Caco-2 (cell line): ENCODE results near the gene POM121. TPM values are rescaled to one million over a fixed set of nuclear protein-coding genes. Genes with fewer than 3 reads are reported as not detected.
A peak's percentile ranks its signal among the peaks of the same experiment; 100 is the strongest.
"Not testable (repeated sequence)": the region's sequence is repeated elsewhere in the genome, so short reads cannot be mapped to it uniquely, and the experiment has no call there.

ENCODE experiments used
- BruUV-seq: library from RNA; stranded (reverse); fragments of 400-500 nt; replicated peaks from 2 replicates; lab custom pipeline; 2021; lab: Mats Ljungman, UMichigan
- CTCF ChIA-PET: fragments of 300-600 bp; sonication (Branson Sonifier 250); formaldehyde crosslinking; loops from one replicate; lab custom pipeline; 2022; ENCODE audit warnings: antibody characterized with exemption; lab: Charles Lee
- POLR2A ChIA-PET: fragments of 300-600 bp; sonication (Branson Sonifier 250); formaldehyde crosslinking; loops from one replicate; lab custom pipeline; 2022; ENCODE audit warnings: antibody characterized with exemption; lab: Charles Lee
- DNase-seq, 2 experiments: peaks; one replicate each; pipeline versions ENCODE4 v3.0.0 to v3.0.0-alpha.2; 2020 to 2022
- H3K27me3 ChIP-seq: replicated peaks from 2 replicates; pipeline ENCODE4 v1.6.0; 2011; ENCODE audit warnings: low read length; ENCODE audit not compliant: control insufficient read depth, insufficient read depth
- H3K36me3 ChIP-seq: 2 replicates; pipeline ENCODE4 v1.5.1; 2011; ENCODE audit warnings: low read length; ENCODE audit not compliant: control insufficient read depth, insufficient read depth
- H3K4me1 ChIP-seq: fragments of 250-450 bp; sonication (Bioruptor Pico); 2 replicates; pipeline ENCODE4 v1.5.1; 2020; ENCODE audit warnings: mild to moderate bottlenecking
- H3K4me3 ChIP-seq: 2 replicates; pipeline ENCODE4 v1.5.1; 2011; ENCODE audit warnings: low read depth, mild to moderate bottlenecking, control low read depth, low read length
- H3K9me3 ChIP-seq: fragments of 250-450 bp; sonication (Bioruptor Pico); 2 replicates; pipeline ENCODE4 v1.5.1; 2020; ENCODE audit warnings: mild to moderate bottlenecking, moderate library complexity
- H3K27ac Mint-ChIP-seq: one replicate; pipeline ENCODE4 v1.8.0; 2022; ENCODE audit warnings: mixed read lengths; ENCODE audit not compliant: unreplicated experiment
- H3K27me3 Mint-ChIP-seq: one replicate; pipeline ENCODE4 v1.8.0; 2022; ENCODE audit warnings: mixed read lengths; ENCODE audit not compliant: insufficient read depth, unreplicated experiment
- H3K36me3 Mint-ChIP-seq: one replicate; pipeline ENCODE4 v1.8.0; 2022; ENCODE audit warnings: mild to moderate bottlenecking, mixed read lengths; ENCODE audit not compliant: insufficient read depth, unreplicated experiment
- H3K4me1 Mint-ChIP-seq: one replicate; pipeline ENCODE4 v1.8.0; 2022; ENCODE audit warnings: low read depth, mixed read lengths; ENCODE audit not compliant: unreplicated experiment
- H3K4me3 Mint-ChIP-seq: one replicate; pipeline ENCODE4 v1.8.0; 2022; ENCODE audit warnings: mild to moderate bottlenecking, moderate library complexity, mixed read lengths; ENCODE audit not compliant: unreplicated experiment
- H3K9me3 Mint-ChIP-seq: one replicate; pipeline ENCODE4 v1.8.0; 2022; ENCODE audit warnings: mixed read lengths; ENCODE audit not compliant: unreplicated experiment
- intact Hi-C: fragments of 100-400 bp; cut with micrococcal nuclease; formaldehyde crosslinking; loops from one replicate; pipeline ENCODE4 v1.10.0; 2022; ENCODE audit not compliant: unreplicated experiment
- total RNA-seq: library from RNA; stranded (reverse); gene quantifications from 2 replicates; pipeline ENCODE4 v1.2.3, GENCODE V29; 2022

Gene POM121
- total RNA-seq, 1 experiment from 2014 or later, result 83.1 TPM

DNA sequence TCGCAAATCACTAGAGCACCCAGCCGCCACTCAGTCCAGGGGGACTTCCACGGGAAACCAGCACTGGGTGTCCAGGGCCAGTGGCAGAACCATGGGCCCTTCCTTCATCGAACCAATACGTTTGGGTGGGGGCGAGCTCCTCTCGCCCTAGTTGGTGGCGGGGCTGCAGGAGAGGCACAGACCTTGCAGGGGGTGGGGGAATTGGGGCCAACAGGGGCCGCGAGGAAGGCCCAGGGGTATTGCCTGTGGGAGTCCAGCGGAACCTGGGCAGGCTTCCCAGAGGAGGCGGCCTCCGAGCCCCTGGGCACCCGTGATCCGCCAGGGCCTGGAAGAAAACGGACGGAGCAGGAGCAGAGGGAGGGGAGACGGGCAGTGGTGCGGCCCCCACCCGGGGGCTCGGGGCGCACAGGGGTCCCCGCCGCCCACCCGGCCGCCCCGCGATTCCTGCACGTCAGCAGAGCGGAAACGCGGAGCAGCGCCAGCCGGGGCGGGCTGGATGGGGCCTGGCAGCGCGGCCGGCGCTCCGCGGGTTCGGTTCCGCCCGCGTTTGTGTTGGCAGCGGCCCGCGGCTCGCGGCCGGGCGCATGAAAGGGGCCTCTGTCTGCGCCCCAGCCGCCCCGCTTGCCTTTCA lies 50.9 kb downstream of the POM121 start:
- H3K4me3 ChIP-seq, CTCF ChIA-PET, H3K36me3 Mint-ChIP-seq, H3K9me3 ChIP-seq, H3K9me3 Mint-ChIP-seq, intact Hi-C loops, H3K36me3 ChIP-seq, BruUV-seq, H3K4me3 Mint-ChIP-seq, H3K27me3 Mint-ChIP-seq, H3K27me3 ChIP-seq, H3K4me1 Mint-ChIP-seq, H3K4me1 ChIP-seq, POLR2A ChIA-PET, H3K27ac Mint-ChIP-seq: not testable (repeated sequence)
- DNase-seq, result peak in 1 of 2 experiments; percentile 29

DNA sequence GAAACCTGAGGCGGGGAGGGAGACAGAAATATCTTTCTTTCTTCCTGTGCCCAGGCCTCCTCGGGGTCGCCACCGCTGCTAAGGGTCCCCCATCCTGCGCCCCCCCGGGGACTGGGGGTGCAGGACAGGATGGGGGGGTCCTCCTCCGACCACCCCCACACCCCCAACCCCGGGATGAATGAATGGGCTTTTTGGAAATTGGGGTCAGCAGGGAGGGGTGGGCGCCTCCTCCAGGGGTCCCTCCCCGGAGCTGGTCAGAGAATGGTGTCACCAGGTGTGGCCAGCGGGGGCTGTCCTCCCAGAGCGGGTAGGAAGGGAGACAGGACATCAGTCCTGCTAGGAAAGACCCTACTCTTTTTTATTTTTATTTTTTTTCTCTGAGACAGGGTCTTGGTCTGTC lies 51.5 kb downstream of the POM121 start:
- BruUV-seq, intact Hi-C loops, H3K36me3 ChIP-seq, H3K9me3 Mint-ChIP-seq, CTCF ChIA-PET, H3K27me3 ChIP-seq, H3K27ac Mint-ChIP-seq, H3K27me3 Mint-ChIP-seq, H3K4me1 Mint-ChIP-seq, H3K4me3 ChIP-seq, H3K36me3 Mint-ChIP-seq, H3K4me1 ChIP-seq, DNase-seq, H3K4me3 Mint-ChIP-seq, POLR2A ChIA-PET, H3K9me3 ChIP-seq: not testable (repeated sequence)

DNA sequence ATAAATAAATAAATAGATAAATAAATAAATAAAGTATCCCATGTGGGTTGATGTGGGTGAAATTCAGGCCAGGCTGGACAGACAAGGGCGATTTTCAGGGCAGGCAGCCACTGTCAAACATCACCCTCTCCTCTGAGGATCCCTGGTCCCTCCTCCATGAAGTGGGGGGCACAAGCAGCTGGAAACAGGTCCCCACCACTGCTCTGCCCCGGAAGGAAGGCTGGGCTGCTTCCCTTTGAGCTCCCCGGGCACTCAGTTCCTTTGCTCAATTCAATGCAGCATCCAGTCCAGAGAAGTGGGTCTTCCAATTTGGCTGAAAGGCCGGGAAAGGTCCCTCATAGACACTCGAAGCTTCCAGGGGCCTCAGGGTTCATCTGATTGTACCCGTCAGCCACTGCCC lies 55.5 kb downstream of the POM121 start:
- intact Hi-C loops, H3K27me3 ChIP-seq, DNase-seq, H3K9me3 Mint-ChIP-seq, H3K27me3 Mint-ChIP-seq, BruUV-seq, CTCF ChIA-PET, POLR2A ChIA-PET, H3K4me1 Mint-ChIP-seq, H3K36me3 Mint-ChIP-seq, H3K36me3 ChIP-seq, H3K4me3 ChIP-seq, H3K4me3 Mint-ChIP-seq, H3K9me3 ChIP-seq, H3K4me1 ChIP-seq, H3K27ac Mint-ChIP-seq: not testable (repeated sequence)

DNA sequence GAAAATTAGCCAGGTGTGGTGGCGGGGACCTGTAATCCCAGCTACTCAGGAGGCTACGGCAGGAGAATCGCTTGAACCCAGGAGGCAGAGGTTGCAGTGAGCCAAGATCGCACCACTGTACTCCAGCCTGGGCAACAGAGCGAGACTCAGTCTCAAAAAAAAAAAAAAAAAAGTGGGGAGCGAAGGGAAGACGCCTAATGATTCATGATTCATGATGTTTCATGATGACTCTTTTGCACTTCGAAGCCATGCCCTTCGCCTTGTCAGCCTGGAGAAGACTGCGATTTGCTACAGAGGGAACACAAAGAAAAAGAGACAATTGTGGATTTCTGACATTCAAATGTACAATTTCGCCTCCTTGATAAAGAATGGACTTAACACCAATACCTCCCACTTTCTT lies 57.2 kb downstream of the POM121 start:
- H3K9me3 Mint-ChIP-seq, H3K36me3 Mint-ChIP-seq, H3K4me3 ChIP-seq, H3K27me3 Mint-ChIP-seq, H3K4me1 Mint-ChIP-seq, CTCF ChIA-PET, POLR2A ChIA-PET, H3K36me3 ChIP-seq, DNase-seq, H3K4me1 ChIP-seq, H3K27me3 ChIP-seq, H3K4me3 Mint-ChIP-seq, H3K9me3 ChIP-seq, H3K27ac Mint-ChIP-seq, BruUV-seq, intact Hi-C loops: not testable (repeated sequence)

DNA sequence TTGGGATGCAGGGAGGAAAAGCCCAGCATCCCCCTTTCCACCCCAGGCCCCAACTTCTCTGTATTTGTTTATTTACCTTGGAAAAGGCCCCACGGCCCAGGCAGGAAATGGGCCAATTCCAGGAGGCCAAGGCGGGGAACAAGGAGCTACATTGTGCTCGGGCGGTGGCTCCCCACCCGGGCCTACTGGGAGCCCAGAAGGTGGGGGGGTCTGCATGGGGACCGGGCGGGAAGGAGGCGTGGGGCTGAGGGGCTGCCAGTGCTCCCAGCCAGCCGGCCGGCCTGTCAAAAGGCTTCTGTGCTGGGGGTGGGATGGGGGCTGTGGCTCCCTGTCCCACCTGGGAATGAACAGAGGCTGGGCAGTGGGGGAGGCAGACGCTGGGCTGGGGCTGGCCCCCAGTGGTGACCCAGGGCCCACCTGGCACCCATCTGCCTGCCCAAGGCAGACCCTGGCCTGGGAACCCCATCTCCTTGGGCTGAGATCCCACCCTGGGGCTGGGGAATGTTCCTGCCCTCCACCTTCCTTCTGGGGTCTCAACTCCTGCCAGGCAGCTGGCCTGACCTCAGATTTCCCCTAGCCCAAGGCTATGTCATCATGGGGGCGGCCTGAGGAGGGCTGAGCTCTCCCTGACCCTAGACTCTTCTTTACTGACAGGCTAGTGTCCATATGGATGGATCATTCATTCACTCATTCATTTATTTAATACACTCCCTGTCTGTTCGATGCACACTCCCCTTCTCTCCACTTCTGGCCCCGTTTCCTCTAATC lies 65.4 kb downstream of the POM121 start:
- H3K27ac Mint-ChIP-seq, H3K9me3 Mint-ChIP-seq, H3K36me3 ChIP-seq, DNase-seq, H3K4me1 ChIP-seq, H3K9me3 ChIP-seq, H3K4me3 ChIP-seq, CTCF ChIA-PET, H3K4me3 Mint-ChIP-seq, H3K4me1 Mint-ChIP-seq, POLR2A ChIA-PET, H3K27me3 Mint-ChIP-seq, BruUV-seq, intact Hi-C loops, H3K36me3 Mint-ChIP-seq, H3K27me3 ChIP-seq: not testable (repeated sequence)

DNA sequence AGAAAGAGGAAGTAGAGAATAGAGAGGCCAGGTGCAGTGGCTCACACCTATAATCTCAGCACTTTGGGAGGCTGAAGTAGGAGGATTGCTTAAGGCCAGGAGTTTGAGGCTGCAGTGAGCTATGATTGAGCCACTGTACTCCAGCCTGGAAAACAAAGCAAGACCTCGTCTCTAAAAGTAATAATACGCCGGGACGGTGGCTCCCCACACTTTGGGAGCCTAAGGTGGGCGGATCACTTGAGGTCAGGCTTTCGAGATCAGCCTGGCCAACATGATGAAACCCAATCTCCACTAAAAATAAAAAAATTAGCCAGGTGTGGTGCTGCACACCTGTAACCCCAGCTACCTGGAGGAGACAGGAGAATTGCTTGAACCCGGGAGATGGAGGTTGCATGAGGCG lies 70.6 kb downstream of the POM121 start:
- H3K4me1 Mint-ChIP-seq, H3K4me3 ChIP-seq, H3K27ac Mint-ChIP-seq, H3K27me3 ChIP-seq, H3K9me3 Mint-ChIP-seq, DNase-seq, H3K4me1 ChIP-seq, H3K36me3 Mint-ChIP-seq, H3K9me3 ChIP-seq, intact Hi-C loops, BruUV-seq, H3K36me3 ChIP-seq, POLR2A ChIA-PET, CTCF ChIA-PET, H3K27me3 Mint-ChIP-seq, H3K4me3 Mint-ChIP-seq: not testable (repeated sequence)

DNA sequence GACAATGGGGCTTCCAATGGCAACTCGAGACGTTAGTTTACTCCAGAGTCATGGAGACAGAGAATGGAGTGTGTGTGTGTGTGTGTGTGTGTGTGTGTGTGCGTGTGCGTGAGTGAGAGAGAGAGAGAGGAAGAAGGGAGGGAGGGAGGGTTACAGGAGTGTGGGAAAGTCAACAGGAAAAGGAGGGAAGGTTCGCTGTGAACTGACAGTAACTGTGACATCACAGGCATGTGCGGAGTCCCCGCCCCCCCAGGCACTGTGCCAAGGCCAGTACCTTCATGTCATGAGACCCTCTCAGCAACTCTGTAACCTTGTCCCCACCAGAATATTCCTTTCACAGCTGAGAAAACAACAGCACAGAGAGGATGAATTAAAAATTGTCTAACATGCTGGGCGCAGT lies 72.6 kb downstream of the POM121 start:
- POLR2A ChIA-PET, H3K27me3 Mint-ChIP-seq, H3K27me3 ChIP-seq, intact Hi-C loops, DNase-seq, H3K4me1 Mint-ChIP-seq, H3K4me1 ChIP-seq, H3K4me3 ChIP-seq, H3K9me3 Mint-ChIP-seq, H3K27ac Mint-ChIP-seq, H3K9me3 ChIP-seq, H3K36me3 ChIP-seq, H3K36me3 Mint-ChIP-seq, CTCF ChIA-PET, H3K4me3 Mint-ChIP-seq, BruUV-seq: not testable (repeated sequence)
